Raji (cell line): ENCODE data around the gene CORO2B.

Experiments used
- POLR2A ChIP-seq: IDR thresholded peaks from 2 replicates; pipeline ENCODE4 v1.6.1; 2011; ENCODE audit warnings: low read depth, low read length, control low read depth; ENCODE audit not compliant: insufficient read depth

CORO2B gene

GRCh38 chr15:68634531-68634930 is 55.7 kb downstream of the CORO2B start:
- TF ChIP-seq POLR2A: no peak

DNA sequence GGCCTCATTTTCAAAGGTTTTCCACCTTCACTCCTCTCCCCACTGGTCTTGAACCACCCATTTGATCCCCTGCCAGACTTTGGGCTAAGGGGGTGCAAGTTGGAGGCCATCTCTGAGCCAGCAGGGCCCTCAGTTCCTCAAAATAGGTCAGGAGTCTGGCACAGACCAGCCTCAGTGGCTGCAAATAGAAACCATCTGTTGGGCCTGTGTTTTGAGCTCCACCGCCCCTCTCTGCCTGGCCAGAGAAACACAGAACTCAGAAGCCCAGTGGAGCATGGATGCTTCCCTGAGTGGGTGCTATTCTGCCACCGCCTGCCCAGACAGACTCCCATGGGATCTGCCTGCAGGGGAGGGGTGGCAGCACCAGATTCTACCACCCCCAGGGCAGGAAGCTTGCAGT is 56.3 kb downstream of the CORO2B start:
- TF ChIP-seq POLR2A: no peak

DNA sequence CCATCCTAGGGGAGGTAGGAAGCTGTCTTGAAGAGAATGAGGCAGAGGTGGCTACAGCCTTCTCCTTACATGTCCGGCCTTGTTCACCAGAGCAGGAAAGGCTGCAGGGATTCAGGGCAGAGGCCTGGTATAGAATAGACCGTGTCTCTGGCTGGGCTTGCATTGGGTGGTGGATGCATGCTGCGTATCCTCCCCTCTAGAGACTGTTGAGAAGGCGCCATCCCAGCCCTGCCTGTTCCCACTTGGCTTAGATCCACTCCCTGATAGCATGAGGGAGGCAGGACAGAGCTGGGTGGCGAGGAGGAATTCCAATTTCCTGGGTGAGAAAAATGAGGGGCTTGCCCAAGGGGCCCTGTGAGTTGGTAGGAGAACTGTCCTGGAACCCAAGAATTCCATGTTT is 57.5 kb downstream of the CORO2B start:
- no peak for TF ChIP-seq POLR2A

DNA sequence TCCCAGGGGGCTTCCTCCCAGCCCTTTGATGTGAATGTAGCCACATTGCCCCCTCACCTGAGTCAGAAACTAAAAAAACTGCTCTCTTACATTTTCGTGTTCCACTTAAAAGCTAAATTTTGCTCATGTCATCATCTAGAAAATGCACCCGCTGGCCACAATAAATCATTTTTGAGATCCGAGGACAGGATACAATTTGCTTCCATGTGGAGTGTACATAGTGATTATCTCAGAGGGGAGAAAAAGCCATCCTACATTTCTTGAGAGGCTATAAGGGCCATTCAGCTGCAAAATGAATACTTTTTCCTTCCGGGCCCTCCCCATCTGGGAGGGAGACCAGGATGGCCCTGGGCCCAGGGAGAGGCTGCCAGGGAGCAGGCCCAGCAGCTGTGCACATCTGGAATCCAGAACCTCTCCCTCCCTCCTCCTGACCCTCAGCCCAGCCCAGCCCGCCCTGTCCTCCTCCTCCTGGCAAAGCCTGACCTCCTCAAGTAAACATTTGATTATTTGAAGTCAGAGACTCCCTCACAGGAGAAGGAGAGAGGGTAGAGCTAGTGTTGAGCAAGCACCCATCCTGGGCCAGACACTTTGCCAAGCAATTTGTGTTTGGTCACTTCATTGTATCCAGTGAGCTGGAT is 59.1 kb downstream of the CORO2B start:
- no peak for TF ChIP-seq POLR2A

- TF ChIP-seq POLR2A: no peak
These were observed 60.2 kb downstream of the CORO2B start for GRCh38 chr15:68638953-68639515.

- TF ChIP-seq POLR2A: no peak
These were observed 61.3 kb downstream of the CORO2B start for GRCh38 chr15:68639926-68640600.

- TF ChIP-seq POLR2A: no peak
These were observed 62.1 kb downstream of the CORO2B start for GRCh38 chr15:68640791-68641331.

DNA sequence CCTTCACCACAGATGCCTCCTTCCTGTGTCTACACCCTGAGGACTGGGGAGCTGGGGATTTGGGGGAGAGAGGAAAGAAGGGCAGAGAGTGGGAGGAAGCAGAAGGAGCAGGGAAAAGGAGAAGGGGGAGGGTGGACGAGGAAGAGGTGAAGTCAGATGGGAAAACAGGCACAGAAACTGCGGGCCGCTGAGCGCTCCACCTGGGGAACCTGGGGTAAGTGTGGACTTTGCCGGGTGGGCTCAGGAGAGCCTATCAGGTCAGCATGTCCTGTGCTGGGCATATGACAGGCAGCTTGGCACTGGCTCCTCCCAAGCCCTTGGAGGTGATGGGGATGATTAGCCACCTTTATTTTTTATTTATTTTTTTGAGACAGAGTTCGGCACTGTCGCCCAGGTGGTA is 62.6 kb downstream of the CORO2B start:
- TF ChIP-seq POLR2A: no peak

- TF ChIP-seq POLR2A: no peak
These were observed 63.7 kb downstream of the CORO2B start for GRCh38 chr15:68642491-68642845.

DNA sequence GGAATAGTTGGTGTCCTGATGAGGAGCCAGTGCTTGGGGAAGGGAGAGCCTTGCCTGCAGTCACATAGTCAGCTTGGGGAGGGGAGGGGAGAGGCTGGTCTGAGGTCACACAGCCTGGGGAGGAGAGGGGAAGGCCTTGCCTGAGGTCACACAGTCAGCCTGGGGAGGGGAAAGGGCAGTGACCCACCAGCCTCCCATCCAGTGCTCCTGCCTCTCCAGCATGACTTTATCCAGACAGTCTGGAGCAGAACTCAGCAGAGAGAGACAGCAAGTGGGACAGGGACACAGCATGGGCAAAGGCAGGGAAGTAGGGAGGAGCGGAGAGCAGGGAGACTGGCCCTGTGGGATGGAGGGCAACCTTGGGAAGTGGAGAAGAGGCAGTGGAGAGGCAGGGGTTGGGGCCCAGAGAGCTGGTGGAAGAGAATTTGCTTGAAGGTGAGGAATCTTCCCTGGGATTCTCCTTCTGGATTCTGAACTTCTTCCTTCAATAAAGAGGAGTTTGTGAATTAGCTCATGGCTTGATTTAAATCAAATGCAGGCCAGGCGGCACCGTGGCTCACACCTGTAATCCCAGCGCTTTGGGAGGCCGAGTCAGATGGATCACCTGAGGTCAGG is 64.5 kb downstream of the CORO2B start:
- no peak for TF ChIP-seq POLR2A

DNA sequence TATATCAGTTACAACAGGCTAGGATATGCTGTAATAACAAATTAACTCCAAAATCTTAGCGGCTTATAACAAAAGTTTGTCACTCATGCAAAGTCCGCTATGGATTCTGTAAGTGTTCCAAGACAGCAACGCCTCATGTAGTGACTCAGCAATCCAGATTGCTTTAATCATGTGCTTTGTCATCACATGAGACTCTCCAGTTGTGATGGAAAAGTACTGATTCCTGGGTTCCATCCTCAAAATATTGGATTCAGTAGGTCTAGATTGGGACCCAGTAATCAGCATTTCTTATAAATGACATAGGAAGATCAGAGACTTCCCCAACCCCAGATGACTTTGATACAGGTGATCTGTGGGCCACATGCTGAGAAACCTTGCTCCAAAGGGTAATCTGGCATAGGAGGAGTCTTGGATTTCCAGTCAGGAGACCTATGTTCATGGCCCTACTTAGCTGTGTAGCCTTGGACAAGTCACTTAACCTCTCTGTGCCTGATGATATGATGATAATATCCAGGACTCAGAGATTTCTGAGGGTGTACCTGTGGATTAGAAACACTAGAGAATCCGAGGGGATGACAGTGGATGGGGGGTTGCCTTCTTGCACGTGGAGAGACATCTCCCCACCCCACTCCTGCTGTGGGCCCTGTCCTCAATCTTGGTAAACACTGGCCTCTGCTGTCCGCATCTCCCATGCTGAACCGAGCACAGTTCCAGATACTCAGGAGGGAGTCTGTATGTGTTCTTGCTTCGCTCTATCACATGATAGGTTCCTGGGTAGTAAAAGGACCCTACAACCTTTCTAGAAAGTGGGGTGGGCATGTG is 65.5 kb downstream of the CORO2B start:
- TF ChIP-seq POLR2A: no peak

DNA sequence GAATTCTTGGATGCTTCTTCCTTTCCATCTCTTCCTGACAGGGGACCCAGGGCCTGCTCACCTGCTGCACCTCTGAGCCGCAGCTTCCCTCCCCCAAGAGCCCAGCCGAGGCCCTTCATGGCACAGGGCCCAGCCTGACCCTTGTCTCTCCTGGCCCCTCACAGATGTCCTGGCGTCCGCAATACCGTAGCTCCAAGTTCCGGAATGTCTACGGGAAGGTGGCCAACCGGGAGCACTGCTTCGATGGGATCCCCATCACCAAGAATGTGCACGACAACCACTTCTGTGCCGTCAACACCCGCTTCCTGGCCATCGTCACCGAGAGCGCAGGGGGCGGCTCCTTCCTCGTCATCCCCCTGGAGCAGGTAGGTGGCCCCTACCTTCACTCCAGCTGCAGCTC is 66.2 kb downstream of the CORO2B start:
- no peak for TF ChIP-seq POLR2A

GRCh38 chr15:68646156-68646555 is 67.4 kb downstream of the CORO2B start:
- TF ChIP-seq POLR2A: no peak

- TF ChIP-seq POLR2A: no peak
These were observed 67.9 kb downstream of the CORO2B start for GRCh38 chr15:68646696-68647095.

DNA sequence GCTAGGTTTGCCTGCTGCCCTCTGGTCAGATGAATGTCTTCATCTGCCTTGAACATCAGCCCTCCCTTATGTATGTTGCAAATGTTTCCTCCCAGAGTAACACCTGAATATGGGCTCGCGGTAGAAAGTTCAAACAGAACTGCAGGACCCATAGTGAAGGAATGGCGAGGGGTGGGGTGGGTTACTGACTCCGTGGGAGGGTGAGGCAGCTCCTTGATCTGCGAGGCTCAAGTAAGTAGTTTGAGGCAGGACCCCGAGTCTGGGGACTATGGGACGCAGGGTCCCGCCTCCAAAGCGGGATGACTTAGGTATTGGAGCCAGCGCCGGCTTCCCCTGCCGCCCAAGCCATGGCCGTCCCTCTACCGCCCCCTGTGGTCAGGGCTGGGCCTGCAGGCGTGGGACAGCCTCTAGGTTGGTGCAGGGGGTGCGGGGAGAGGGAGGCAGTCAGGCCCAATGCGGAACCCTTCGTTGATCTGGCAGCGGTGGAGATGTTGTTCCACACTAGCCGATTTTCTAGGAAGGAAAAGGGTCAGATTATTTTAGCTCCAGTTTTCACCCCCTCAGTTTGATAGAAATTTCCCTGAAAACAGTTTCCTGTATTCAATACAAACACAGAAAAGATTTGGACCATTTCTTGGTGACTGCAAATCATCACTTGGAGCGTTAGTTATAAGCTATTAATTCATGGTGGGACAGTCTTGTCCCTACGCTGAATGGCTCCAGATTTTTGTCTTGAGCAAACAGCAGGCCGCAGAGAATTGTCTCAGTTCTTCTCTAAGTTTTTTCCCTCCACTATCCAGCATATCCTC is 72.3 kb downstream of the CORO2B start:
- no peak for TF ChIP-seq POLR2A
